C4-2B (cell line): Measurements from ENCODE around the gene CYREN.

ENCODE experiments used
- CTCF ChIP-seq: fragments of 450-650 bp; conservative IDR thresholded peaks from 2 replicates; pipeline ENCODE4 v1.5.1; 2017; ENCODE audit warnings: mild to moderate bottlenecking
- ZFX ChIP-seq: fragments of 450-650 bp; IDR thresholded peaks from 2 replicates; pipeline ENCODE4 v1.6.1; 2017

GRCh38 chr7:135143885-135144668, 26.4 kb downstream of the CYREN start:
- TF ChIP-seq CTCF (no peak), ZFX (no peak)
